ELR (cell line): ENCODE results near the gene PLEKHO2.

ENCODE experiments used
- DNase-seq: peaks from one replicate; pipeline ENCODE4 v3.0.0-alpha.2; 2015; ENCODE audit warnings: low read depth

Gene PLEKHO2

GRCh38 chr15:64857421-64857820 lies 15.7 kb downstream of the PLEKHO2 start:
- DNase-seq: peak; percentile 54

- DNase-seq: no peak
Measured at GRCh38 chr15:64858021-64858575, 16.4 kb downstream of the PLEKHO2 start.

DNA sequence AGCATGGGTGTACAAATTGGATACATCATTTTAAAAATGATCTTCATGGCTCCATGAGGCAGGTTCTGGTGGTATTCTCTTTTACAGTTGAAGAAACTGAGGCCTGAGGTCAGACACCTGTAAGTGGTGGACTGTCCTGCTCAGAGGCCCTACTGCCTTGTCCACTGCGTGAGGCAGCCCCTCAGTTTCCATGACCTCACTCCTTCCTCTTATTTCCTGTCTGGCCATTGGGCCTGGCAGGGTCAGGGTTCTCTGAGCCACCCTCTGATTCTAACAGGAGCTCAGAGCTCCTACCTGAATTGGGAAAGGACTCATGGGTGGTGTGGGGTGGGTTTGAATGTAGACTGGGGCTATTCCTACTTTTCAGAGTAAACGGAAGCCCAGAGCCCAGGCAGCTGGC lies 17.5 kb downstream of the PLEKHO2 start:
- no peak for DNase-seq

GRCh38 chr15:64861331-64861730 lies 19.6 kb downstream of the PLEKHO2 start:
- no peak for DNase-seq

- DNase-seq: no peak
Measured at GRCh38 chr15:64861960-64862359, 20.2 kb downstream of the PLEKHO2 start.

GRCh38 chr15:64862408-64862807 lies 20.7 kb downstream of the PLEKHO2 start:
- no peak for DNase-seq

DNA sequence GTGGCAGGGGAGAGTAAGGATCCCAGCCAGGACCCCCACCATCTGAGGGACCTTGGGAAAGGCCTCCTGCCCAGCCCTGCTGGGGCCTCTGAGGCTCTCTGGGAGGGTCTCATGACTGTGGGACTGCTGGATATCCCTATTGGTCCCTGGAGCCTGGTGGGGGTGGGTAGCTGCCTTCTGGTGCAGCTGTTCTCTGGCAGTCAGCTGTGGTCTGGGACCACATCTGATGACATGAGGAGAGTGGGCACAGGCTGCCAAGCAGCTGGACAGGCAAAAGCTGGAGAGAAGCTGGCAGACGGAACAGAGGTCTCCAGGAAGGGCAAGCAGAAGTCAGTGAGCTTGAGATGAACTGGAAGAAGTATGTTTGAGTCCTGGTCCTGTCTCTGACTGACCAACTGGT lies 22.4 kb downstream of the PLEKHO2 start:
- DNase-seq: no peak

DNA sequence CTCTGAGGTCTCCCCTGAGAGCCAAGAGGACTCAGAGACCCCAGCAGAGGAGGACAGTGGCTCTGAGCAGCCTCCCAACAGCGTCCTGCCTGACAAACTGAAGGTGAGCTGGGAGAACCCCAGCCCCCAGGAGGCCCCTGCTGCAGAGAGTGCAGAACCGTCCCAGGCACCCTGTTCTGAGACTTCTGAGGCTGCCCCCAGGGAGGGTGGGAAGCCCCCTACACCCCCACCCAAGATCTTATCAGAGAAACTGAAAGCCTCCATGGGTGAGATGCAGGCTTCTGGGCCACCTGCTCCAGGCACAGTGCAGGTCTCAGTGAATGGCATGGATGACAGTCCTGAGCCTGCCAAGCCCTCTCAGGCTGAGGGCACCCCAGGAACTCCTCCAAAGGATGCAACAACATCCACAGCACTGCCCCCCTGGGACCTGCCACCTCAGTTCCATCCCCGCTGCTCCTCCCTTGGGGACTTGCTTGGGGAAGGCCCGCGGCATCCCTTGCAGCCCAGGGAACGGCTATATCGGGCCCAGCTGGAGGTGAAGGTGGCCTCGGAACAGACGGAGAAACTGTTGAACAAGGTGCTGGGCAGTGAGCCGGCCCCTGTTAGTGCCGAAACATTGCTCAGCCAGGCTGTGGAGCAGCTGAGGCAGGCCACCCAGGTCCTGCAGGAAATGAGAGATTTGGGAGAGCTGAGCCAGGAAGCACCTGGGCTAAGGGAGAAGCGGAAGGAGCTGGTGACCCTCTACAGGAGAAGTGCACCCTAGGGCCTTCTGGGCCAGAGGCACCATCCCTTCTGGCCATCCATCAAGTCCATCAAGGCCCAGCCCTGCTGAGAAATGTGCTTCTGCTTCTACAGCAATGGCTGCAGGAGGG lies 23.6 kb downstream of the PLEKHO2 start:
- DNase-seq: no peak

DNA sequence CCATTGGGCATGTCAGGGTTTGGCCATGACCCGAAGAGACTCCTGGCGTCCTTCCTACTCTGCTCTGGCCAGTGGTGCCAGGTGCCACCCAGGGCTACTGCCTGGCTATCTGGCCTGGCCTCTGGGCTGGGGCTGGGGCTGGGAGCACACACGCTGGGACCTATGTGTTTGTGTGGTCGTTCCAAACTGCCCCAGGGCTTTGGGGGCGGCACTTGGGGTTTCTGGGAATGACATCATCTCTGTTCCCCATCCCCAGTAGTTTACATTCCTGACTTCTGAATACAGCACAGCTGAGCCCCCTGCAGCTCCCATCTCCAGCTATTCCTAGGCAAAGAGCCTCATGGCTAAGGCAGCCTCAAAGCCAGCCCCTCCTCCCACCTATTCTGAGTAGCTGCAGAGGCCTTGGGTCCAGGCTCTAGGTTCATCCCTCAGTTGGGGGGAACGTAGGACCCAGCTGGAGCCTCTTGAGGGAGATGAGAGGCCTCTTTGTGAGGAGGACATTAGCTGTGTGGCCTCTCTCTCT lies 24.3 kb downstream of the PLEKHO2 start:
- DNase-seq: peak; percentile 95

DNA sequence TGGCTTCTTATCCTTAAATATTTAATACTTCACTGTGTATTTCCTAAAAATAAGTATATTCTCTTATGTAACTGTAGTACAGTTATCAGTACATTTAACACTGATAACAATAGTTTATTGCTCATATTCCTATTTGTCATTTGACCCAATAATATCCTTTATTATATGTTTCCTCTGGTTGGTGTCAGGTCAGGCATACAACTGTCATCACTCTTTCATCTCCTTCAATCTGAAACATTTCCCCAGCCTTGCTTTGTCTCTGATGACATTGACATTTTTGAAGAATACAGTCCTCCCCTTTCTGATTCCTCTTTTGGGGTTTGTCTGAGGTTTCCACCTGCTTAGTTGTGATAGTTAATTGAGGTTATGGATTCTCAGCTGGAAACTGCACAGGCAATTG lies 27.8 kb downstream of the PLEKHO2 start:
- no peak for DNase-seq

DNA sequence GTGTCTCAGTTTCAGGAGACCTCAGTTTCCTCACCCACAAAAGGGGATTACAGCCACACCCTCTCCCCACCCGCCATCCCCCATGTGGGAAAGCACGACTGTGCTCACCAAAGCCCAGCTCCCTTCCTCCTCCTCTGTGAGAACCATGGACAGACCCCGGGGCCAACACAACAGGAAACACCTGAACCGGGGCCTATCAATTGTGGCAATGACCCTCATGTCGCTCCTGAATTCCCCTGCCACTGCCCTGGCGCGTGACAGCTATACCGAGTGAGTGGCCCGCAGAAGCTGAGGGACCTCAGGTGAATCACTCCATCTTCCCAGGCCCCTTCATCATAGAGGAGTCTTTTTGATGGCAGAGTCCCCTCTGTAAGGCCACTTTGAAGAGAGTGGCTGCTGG lies 28.6 kb downstream of the PLEKHO2 start:
- DNase-seq: no peak

DNA sequence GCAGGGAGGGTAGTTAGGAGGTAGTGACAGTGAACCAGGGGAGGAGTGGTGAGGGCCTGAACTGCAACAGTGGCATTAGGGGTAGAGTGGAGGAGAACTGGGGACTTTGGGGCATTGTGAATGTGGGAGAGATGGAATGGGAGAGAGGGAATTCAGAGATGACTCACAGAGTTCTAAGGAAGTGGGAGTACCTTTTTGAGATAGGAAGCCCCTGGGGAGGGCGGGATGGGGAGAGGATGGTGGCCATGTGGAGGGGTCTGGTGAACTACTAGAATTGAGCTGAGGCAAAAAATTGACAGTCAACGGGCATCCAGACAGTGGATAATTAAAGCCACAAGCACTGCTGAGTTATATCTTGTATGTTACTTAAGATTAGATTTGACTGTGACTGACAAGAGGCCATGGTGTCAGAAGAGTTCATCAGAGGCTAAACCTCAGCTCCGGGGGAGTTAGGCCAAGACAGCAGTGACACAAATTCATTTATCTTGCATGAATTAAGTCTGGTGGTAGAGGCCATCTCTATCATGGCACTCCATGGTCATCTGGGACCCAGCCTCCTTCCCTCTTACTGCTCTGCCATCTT lies 34.0 kb downstream of the PLEKHO2 start:
- DNase-seq: no peak

- DNase-seq: no peak
Measured at GRCh38 chr15:64877435-64877834, 35.7 kb downstream of the PLEKHO2 start.

GRCh38 chr15:64878705-64879104 lies 37.0 kb downstream of the PLEKHO2 start:
- DNase-seq: no peak

DNA sequence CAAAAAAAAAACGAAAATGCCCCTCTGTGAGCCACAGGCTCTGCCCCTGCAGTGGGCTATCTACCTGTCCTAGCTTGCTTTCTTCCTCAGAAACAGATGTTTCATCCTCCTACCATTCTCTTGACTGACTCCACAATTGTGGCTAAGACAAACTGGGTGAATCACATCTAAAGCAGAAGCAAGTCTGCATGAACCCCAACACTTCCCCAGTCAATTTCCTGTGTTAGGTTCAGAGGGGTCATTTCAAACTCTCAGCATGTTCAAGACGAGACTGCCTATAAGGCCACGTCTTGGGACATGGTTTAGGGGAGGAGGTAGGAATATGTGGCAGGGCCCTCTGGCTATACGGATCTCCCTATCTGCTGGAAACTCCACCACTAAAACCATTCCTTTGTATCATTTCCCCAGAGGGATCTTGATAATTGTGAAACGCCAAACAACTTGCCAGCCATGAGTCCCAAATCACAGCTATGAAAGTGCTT lies 41.4 kb downstream of the PLEKHO2 start:
- peak; percentile 77 for DNase-seq

GRCh38 chr15:64883997-64884511 lies 42.3 kb downstream of the PLEKHO2 start:
- DNase-seq: peak; percentile 98

DNA sequence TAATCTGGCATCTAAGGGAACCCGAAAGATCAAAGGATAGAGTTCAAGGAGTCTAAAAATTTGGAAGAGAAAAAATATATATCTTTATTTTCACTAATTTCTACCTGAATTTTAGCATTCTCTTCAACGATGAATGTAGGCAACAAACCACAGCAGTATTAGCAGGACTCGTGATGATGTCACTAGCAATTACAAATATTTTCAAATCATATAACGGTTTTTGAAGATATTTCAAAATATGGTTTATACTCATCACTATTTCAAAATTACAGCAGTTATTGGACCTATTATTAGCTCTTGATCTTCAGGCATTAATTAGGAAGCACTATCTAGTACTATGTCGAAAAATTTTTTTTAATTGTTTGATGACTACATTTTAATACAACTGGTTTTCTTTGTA lies 43.0 kb downstream of the PLEKHO2 start:
- DNase-seq: peak; percentile 45

DNA sequence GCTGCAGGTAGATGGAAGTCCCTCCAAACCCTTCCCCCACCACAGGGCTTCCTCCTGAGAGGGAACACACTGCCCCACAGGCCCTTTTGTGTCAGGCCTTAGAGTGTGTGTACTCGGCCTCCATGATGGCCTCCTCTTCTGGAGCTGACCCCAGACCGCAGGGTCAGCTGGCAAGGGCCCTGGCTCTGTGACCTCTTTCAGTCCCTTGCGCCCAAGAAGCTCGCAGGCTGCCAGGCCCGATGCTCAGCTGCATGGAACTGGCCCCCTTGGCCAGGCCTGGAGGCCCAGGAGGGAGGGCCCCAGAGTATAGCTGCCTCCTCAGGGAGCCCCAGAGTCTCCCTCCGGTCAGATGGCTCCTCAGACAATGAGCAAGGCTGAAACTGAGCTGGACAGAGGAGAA lies 46.6 kb downstream of the PLEKHO2 start:
- DNase-seq: no peak

GRCh38 chr15:64891561-64891960 lies 49.8 kb downstream of the PLEKHO2 start:
- no peak for DNase-seq

- no peak for DNase-seq
Measured at GRCh38 chr15:64892847-64893403, 51.2 kb downstream of the PLEKHO2 start.

GRCh38 chr15:64893481-64894394 lies 52.0 kb downstream of the PLEKHO2 start:
- peak; percentile 93 for DNase-seq
